Measurements from ENCODE around the gene MKX.
"Not testable (repeated sequence)": the region's sequence is repeated elsewhere in the genome, so short reads cannot be mapped to it uniquely, and the experiment has no call there.

The MKX gene

DNA sequence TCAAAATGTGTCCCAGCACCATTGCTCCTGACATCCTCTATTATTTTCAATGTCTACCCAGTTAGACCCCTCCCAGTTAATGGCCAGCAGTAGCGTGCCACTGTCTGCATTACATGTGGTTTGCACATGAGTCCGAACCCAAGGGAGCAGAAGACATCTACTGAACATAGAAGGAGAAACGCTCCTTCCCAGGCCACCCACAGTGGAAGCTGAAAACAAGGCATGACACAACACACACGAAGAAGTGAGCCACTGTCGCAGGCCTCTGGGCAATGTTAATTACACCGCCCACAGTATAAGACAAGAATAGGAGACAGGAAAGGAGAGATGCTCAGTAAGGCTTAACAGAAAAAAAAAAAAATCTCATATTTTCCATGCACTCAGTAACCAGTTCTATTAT, 50.5 kb downstream of the MKX start:
- no peak for DNase-seq

GRCh38 chr10:27692663-27693062, 53.0 kb downstream of the MKX start:
- DNase-seq, result no peak

- no peak for DNase-seq
Observed at GRCh38 chr10:27688991-27689390, 56.6 kb downstream of the MKX start.

- no peak for DNase-seq
Observed at GRCh38 chr10:27688276-27688675, 57.3 kb downstream of the MKX start.

GRCh38 chr10:27687743-27688142, 57.9 kb downstream of the MKX start:
- DNase-seq, result no peak

DNA sequence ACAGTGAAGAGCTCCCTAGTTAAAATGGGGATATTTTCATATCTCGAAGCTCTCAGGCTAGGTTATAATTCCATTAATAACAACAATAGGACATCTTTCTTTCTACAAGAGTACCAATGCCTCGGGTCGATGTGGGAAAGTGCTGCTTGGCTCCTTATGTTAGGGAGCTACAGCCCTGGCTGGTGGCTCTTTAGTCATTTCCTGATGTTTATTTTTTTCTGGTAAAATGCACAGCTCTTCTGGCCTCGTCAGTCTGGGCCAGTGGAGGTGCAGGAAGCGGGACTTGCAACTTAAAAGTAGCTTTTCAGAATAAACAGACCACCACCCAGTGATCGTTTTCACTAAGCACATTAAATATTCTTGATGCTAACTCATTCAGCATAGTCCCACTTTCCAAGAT, 58.3 kb downstream of the MKX start:
- no peak for DNase-seq

- no peak for DNase-seq
Observed at GRCh38 chr10:27685681-27686080, 59.9 kb downstream of the MKX start.

- no peak for DNase-seq
Observed at GRCh38 chr10:27683226-27683625, 62.4 kb downstream of the MKX start.

DNA sequence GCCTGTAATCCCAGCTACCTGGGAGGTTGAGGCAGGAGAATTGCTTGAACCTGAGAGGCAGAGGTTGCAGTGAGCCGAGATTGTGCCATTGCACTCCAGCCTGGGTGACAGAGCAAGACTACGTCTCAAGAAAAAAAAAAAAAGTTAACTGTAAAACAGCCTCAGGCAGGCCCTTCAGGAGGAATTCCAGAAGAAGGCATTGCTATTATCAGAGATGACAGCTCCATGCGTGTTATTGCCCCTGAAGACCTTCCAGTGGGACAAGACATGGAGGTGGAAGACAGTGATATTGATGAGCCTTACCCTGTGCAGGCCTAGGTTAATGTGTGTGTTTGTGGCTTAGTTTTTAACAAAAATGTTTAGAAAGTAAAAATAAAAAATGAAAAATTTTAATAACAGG, 63.8 kb downstream of the MKX start:
- not testable (repeated sequence) for DNase-seq

- no peak for DNase-seq
Observed at GRCh38 chr10:27680691-27681605, 64.7 kb downstream of the MKX start.

GRCh38 chr10:27680006-27680557, 65.5 kb downstream of the MKX start:
- DNase-seq, result peak in 10 of 56 donors; percentile 1 to 34 (median 4)

- no peak for DNase-seq
Observed at GRCh38 chr10:27679369-27679912, 66.2 kb downstream of the MKX start.

DNA sequence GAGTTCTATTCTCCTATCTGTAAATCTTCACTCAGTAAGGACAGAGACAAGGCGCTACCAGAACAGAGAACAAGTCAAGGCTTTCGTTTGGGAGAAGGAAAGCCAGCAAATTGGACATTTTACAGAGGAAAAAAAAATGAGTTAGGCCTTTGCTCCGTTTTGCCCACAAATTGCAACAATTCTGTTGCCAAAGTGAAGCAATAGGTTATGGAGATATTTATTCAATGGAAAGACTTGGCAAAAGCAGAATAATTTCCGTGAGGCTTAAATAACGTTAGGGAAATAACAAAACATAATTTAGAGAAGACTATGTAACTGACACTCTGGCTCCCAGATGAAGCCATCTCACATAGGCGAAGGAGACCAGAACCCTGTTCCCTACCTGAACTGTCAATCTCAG, 67.5 kb downstream of the MKX start:
- DNase-seq, result no peak

DNA sequence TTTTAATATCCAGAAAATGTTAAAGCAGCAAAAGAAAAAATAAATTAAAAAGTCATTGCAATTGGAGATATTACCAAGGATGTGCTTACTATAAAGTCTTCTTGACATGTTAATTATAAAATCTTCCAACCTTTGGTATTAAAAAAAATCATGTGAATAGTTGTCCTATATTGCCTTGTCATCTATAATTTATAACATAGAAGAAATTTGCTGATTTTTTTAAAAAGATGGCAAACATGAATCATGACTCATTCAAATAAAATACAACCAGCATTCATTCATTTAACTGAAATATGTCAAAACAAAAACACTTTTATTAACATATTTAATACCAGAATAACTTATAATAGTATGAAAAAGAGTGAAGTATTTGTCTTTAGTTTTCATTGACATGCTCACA, 72.6 kb downstream of the MKX start:
- DNase-seq, result no peak

DNA sequence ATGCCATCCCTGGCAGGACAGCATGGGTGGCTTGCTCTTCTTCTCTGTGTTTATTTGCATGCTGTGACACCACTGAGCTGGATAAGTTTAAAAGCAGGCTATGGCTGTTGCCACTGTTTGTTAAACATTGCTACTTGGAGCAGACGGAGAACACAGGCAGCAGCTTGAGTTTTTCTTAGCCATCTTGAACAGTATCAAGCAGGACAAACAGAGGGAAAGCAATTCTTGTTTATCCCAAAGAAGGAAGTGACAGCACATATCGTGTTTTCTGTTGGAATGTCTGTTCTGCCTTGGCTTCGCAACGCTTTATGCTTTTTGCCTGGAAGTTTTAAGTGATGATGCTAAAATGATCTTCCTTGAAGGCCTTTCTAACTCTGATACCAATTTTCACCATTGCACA, 73.8 kb downstream of the MKX start:
- no peak for DNase-seq

- no peak for DNase-seq
Observed at GRCh38 chr10:27664461-27664860, 81.2 kb downstream of the MKX start.

GRCh38 chr10:27663621-27664020, 82.0 kb downstream of the MKX start:
- DNase-seq, result no peak

DNA sequence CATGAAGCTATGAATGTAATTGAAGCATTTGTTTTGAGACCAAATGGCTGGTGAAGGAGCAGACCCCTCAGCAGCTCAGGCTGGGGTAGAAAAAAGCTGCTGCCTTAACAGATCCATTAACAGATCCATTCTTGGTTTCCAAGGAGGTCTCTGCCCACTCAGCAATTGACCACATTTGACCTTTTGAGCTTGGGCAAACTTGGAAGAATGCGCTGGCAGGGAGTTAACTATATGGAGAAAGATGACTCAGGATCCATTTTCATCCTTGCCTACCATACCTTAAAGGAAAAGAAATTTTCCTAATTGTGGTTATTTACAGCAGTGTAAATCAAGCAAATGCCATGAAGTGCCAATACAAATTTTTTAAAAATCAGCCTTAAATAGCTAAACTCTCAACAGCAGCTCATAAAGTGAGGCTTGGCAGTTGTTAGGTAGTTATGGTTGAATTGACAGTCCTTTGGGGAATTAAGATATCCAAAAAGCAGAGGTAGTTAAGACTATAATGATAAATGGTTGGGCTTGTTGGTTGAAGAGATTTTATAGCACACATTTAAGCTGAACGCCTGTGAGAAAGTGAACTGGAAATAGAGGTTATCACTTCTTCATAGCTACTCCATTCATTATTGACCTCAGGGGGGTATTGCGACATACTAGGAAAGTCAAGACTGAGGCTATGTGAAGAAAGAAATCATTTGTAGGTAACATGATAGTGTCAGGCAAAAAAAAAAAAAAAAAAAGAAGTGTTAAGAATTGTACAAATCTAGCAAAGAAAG, 83.9 kb downstream of the MKX start:
- no peak for DNase-seq

GRCh38 chr10:27660711-27661110, 84.9 kb downstream of the MKX start:
- no peak for DNase-seq

GRCh38 chr10:27660268-27660667, 85.4 kb downstream of the MKX start:
- no peak for DNase-seq

DNA sequence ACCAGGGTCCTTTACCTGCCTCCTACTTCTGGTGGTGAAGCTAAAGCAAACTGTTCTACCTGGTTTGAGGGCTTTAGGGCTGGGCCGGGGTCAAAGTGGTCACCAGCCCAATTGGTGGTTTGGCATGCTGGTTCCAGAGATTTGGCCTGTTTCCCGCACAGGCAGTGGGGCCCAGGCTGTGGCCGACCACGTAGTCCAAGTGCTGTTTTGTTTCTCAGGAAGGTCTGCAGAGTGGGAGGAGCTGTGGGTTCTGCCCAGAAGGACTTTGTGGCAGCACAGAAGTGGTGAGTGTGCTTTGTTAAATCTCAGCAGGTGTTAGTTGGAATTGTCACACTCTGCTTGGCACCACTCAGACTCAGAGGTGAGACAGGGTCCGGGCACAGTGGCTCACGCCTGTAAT, 85.8 kb downstream of the MKX start:
- DNase-seq, result no peak

DNA sequence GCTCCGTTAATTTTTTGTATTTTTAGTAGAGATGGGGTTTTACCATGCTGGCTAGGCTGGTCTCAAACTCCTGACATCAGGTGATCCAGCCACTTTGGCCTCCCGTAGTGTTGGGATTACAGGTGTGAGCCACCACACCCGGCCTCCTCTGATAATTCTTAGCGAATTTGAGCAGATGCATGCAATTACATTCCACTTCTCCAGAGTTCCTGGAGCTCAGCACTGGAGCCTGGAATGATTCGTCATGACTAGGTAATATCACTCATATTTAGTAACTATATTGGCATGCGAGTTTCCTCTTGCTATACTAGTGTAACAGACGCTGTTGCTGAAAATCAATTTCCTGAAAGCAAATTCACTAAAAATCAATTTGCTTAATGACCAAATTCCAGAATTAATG, 86.8 kb downstream of the MKX start:
- no peak for DNase-seq

All from nucleus accumbens (tissue), 56 donors.